Ovary (tissue), 9 donors: ENCODE results near the gene ABHD6. TPM values are rescaled to one million over a fixed set of nuclear protein-coding genes. Genes with fewer than 3 reads are reported as not detected.
A peak's percentile ranks its signal among the peaks of the same experiment; 100 is the strongest.

Experiments used
- DNase-seq, 5 donors: peaks; one replicate each; pipeline ENCODE4 v3.0.0-alpha.2; 2019 to 2020
- H3K27ac ChIP-seq, 2 donors: fragments of 200-600 bp; one replicate each; pipeline versions ENCODE4 v1.5.1 to v1.8.0; 2019 to 2022
- H3K27me3 ChIP-seq: fragments of 200-600 bp; one replicate; pipeline ENCODE4 v1.8.0; 2022
- H3K36me3 ChIP-seq: fragments of 200-600 bp; sonication (generic); one replicate; pipeline ENCODE4 v1.5.1; 2019
- H3K4me1 ChIP-seq: one replicate; pipeline ENCODE4 v1.8.1; 2013; ENCODE audit warnings: mild to moderate bottlenecking, moderate library complexity; ENCODE audit not compliant: insufficient read depth
- H3K4me3 ChIP-seq: fragments of 200-600 bp; sonication (generic); one replicate; pipeline ENCODE4 v1.5.1; 2017
- H3K9me3 ChIP-seq, 2 donors: fragments of 200-600 bp in 1 of 2; sonication (generic) in 1 of 2; one replicate each; pipeline versions ENCODE4 v1.5.1 to v1.8.1; 2013 to 2019; ENCODE audit warnings: mild to moderate bottlenecking in 1 of 2, moderate library complexity in 1 of 2
- CTCF ChIP-seq, 3 donors: fragments of 450-650 bp in 2 of 3; fragments of 200-600 bp in 1 of 3; IDR thresholded peaks; one replicate each; pipeline versions ENCODE4 v1.5.1 to v1.8.0; 2016 to 2022; ENCODE audit warnings: antibody characterized with exemption in 3 of 3, mild to moderate bottlenecking in 1 of 3
- EP300 ChIP-seq: sonication (generic); formaldehyde crosslinking; IDR thresholded peaks from one replicate; pipeline ENCODE4 v1.6.1; 2017; ENCODE audit warnings: antibody characterized with exemption
- POLR2A ChIP-seq: fragments of 450-650 bp; IDR thresholded peaks from one replicate; pipeline ENCODE4 v1.6.1; 2017; ENCODE audit warnings: antibody characterized with exemption, mild to moderate bottlenecking, moderate library complexity
- WGBS, 3 donors: extraction: QIAGEN DNeasy Blood & Tissue Kit in 1 of 3; methylation state at CpG; one replicate each; pipeline versions ENCODE4 v1.1.5 to v1.1.7; 2013 to 2017; 5-methylcytosine and 5-hydroxymethylcytosine counted together
- intact Hi-C, 4 donors: fragments of 100-400 bp; cut with DNase I; formaldehyde crosslinking; loops; one replicate each; pipeline versions ENCODE4 v1.11.0 to v1.15.1; 2022 to 2023
- polyA plus RNA-seq, 2 donors: library from polyadenylated mRNA; stranded (reverse); fragments of 200-250 nt in 1 of 2; fragments of 350-450 nt in 1 of 2; fragmentation: Illumina TruSeq in 1 of 2; extraction: RNeasy Lipid Tissue Mini Kit (QIAGEN cat#74804) in 1 of 2; gene quantifications; one replicate each; pipeline ENCODE4 v1.2.3, GENCODE V29; 2013 to 2014
- total RNA-seq, 7 donors: library from RNA; depleted of rRNA in 2 of 7; stranded (reverse); fragments of >200 nt in 2 of 7; fragmentation: NEBNext Ultra II Directional in 3 of 7; extraction: Animal tissue kit (Norgen Biotek cat#: 25700) in 3 of 7; gene quantifications; one replicate each; pipeline versions ENCODE4 v1.1.0 to v1.2.4, GENCODE V29; 2016 to 2023
- donor health status: DM: no; HTN: no; CAD: no; lungs with moderate emphysema.
- donor health status: DM: no; HTN: no; CAD: no.
- donor health status: Bipolar disorder and iron deficiency.
- donor health status: DM: yes; HTN: yes; CAD: no.
- donor health status: DM: no; HTN: no; CAD: no.
- donor health status: DM: yes; HTN: yes; CAD: no.

ABHD6 gene
- total and polyA plus RNA-seq, 9 donors, result 4.8 to 36.6 (median 10.5) TPM

- Histone ChIP-seq H3K27me3 (no peaks in the 10 kb centered on the region), H3K4me3 (no peak overlapping the region), H3K27ac (peak overlapping the region in 1 of 2 donors; percentile 60), H3K9me3 (no peaks in the 10 kb centered on the region), H3K4me1 (peaks cover 10% of the 10 kb centered on the region), H3K36me3 (no peaks in the 10 kb centered on the region)
- TF ChIP-seq POLR2A, result no peak
- no peak for TF ChIP-seq CTCF (IDR thresholded peaks at IDR 0.05)
- no peak for TF ChIP-seq EP300
- intact Hi-C loops, result loop anchor here in 2 of 4 donors (10.0 kb wide), 2 partner anchors 169 to 209 kb away; partner anchors contain the start of genes ACOX2 (in 1 of the 2) and KCTD6 (in 1 of the 2)
- DNase-seq, result no peak
- WGBS, 3 donors, result 3 to 13% (median 5%) methylated on average over 2 of the region's 2 CpGs
Measured at GRCh38 chr3:58325525-58325992, 88.0 kb downstream of the ABHD6 start.

- Histone ChIP-seq H3K4me1 (peaks cover 10% of the 10 kb centered on the region), H3K27ac (peak overlapping the region in 1 of 2 donors; percentile 60), H3K36me3 (no peaks in the 10 kb centered on the region), H3K27me3 (no peaks in the 10 kb centered on the region), H3K9me3 (no peaks in the 10 kb centered on the region), H3K4me3 (no peak overlapping the region)
- intact Hi-C loops, result loop anchor here in 2 of 4 donors (10.0 kb wide), 2 partner anchors 168 to 208 kb away; partner anchors contain the start of genes ACOX2 (in 1 of the 2) and KCTD6 (in 1 of the 2)
- no peak for DNase-seq
- WGBS, 3 donors, result 88 to 93% (median 91%) methylated on average over 8 of the region's 8 CpGs
- TF ChIP-seq POLR2A, result no peak
- no peak for TF ChIP-seq EP300
- TF ChIP-seq CTCF (IDR thresholded peaks at IDR 0.05), result no peak
Measured at GRCh38 chr3:58326267-58326900, 88.8 kb downstream of the ABHD6 start.

- H3K9me3 ChIP-seq, result no peaks in the 10 kb centered on the region
- peaks cover 12% of the 10 kb centered on the region for H3K4me1 ChIP-seq
- intact Hi-C loops, result loop anchor here in 2 of 4 donors (10.0 kb wide), 2 partner anchors 165 to 205 kb away; partner anchors contain the start of genes ACOX2 (in 1 of the 2) and KCTD6 (in 1 of the 2)
- WGBS, 3 donors, result 89 to 91% (median 91%) methylated on average over 8 of the region's 8 CpGs
- H3K4me3 ChIP-seq, result no peak overlapping the region
- DNase-seq, result no peak
- H3K27ac ChIP-seq, result no peak overlapping the region
- no peaks in the 10 kb centered on the region for H3K27me3 ChIP-seq
- H3K36me3 ChIP-seq, result no peaks in the 10 kb centered on the region
- no peak for TF ChIP-seq POLR2A
- TF ChIP-seq CTCF (IDR thresholded peaks at IDR 0.05), result no peak
- no peak for TF ChIP-seq EP300
Measured at GRCh38 chr3:58329150-58329921, 91.7 kb downstream of the ABHD6 start.

GRCh38 chr3:58329922-58330413 lies 92.4 kb downstream of the ABHD6 start:
- Histone ChIP-seq H3K4me3 (no peak overlapping the region), H3K27ac (no peak overlapping the region), H3K36me3 (no peaks in the 10 kb centered on the region), H3K9me3 (no peaks in the 10 kb centered on the region), H3K4me1 (peaks cover 12% of the 10 kb centered on the region), H3K27me3 (no peaks in the 10 kb centered on the region)
- no peak for DNase-seq
- 89 to 95% (median 92%) methylated on average over 5 of the region's 5 CpGs for WGBS, 3 donors
- intact Hi-C loops, result loop anchor here in 3 of 4 donors (5.0 to 10.0 kb wide), 5 partner anchors 85 to 205 kb away; partner anchors contain the start of genes KCTD6 (in 3 of the 3) and ACOX2 (in 1 of the 3)
- TF ChIP-seq CTCF (IDR thresholded peaks at IDR 0.05) (no peak), POLR2A (no peak), EP300 (no peak)
